ENCODE measurements around the gene CCDC86. TPM values are rescaled to one million over a fixed set of nuclear protein-coding genes. Genes with fewer than 3 reads are reported as not detected.

The CCDC86 gene
- total RNA-seq, 1 experiment from 2014 or later: 32.7 TPM

DNA sequence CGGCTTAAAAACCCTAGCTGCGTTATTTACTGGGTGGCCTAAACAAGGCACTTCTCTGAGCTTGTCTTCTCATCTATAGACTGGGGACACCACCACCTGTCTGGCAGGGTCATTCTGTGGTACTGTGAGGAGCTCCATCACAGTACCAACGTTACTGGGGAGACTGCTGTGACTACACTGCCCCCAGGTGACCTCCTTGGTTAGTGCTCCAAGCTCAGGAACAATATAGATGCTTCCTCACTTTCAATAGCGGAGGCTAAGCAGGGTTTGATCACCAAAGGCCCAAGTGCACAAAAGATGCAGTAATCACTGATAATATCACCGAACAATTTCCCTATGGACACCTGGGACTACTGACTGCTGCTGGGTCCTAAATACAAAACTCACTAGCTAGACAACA, 45.6 kb downstream of the CCDC86 start:
- DNase-seq (ENCODE audit: low read depth): peak; percentile 49

GRCh38 chr11:60889869-60890311, 48.0 kb downstream of the CCDC86 start:
- DNase-seq (ENCODE audit: low read depth): no peak

GRCh38 chr11:60890696-60891095, 48.8 kb downstream of the CCDC86 start:
- DNase-seq (ENCODE audit: low read depth): no peak

GRCh38 chr11:60891103-60891741, 49.3 kb downstream of the CCDC86 start:
- DNase-seq (ENCODE audit: low read depth): no peak

DNA sequence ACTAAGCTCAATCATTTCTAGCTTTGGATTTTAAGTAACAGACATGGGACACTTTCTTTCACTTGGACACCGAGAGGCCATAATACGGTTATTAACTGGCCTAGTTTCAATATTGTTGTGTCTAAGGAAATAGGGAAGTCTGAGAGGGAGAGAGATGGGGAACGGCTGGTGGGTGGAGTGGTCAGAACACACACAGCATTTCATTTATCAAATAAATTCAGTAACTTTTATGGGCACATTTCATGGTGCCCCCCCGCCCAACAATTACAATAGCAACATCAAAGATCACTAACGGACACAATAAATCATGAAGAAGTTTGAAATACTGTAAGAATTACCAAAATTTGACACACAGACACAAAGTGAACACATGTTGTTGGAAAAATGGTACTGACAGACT, 53.8 kb downstream of the CCDC86 start:
- no peak for DNase-seq (ENCODE audit: low read depth)

GRCh38 chr11:60897496-60897895, 55.6 kb downstream of the CCDC86 start:
- DNase-seq (ENCODE audit: low read depth): no peak

DNA sequence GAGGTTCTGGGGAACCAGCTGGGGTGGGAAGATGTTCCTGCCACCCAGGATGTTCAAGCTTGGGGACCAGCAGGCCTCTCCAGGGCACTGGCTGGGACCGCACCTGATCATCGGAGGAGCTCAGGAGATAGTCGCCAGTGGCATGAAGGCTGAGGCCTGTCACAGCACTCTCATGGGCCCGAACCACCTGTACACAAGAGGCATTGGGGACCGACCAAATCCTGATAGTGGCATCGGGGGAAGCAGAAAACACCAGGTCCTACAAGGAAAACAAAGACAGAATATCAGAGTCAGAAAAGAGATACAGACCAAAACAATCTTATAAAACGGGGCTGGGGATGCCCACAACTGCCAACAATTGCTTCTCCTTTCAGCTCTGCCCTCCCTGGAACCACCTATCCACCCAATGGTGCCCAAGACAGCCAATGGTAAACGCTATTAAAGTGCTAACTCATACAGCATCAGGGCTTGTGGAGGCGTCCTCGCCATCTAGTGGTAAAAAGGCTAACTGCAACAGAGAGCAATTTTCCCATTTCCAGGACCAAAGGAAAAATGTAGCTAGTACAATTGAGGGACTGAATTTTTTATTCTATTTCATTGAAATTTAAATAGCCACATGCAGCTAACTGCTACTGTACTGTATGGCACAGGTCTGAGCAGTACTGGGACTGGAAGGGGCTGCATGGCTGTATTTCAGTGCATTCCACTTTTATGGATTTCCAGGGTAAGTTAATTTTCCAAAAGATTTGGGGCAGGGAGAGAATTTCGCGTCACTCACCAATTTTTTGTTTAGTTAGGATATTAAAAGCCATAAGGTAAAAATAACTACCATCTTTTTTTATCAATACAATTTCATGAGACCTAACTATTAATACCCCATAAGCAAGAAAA, 57.4 kb downstream of the CCDC86 start:
- peak; percentile 77 for DNase-seq (ENCODE audit: low read depth)

DNA sequence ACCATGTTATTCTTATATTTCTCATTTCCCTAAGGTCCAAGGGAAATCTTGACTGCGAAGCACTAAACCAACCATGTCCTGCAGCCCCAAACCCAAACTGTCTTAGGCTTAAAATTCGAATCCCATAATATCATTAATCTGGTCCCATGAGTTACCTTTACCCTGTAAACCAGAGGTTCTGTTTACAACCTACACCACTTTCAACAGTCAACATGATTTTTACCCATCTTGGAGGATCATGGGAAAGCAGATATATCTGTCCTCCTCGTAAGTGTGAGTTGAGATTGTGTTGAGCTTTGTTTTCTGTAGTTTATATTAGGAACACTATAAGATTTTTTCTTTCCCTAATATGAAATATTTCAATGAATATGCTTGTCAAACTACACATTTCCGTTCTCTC, 58.1 kb downstream of the CCDC86 start:
- DNase-seq (ENCODE audit: low read depth): no peak

Other genes starting within 250 kb of the CCDC86 start
- not detected in 2 replicates for gene MS4A8, start 142.5 kb upstream of the CCDC86 start, total RNA-seq (2014; rRNA removed; shearing (Covaris generic))
- gene MS4A18, start 117.4 kb upstream of the CCDC86 start, total RNA-seq (2014; rRNA removed; shearing (Covaris generic)): not detected in 2 replicates
- not detected in 2 replicates for gene MS4A15, start 85.2 kb upstream of the CCDC86 start, total RNA-seq (2014; rRNA removed; shearing (Covaris generic))
- gene MS4A10, start 56.8 kb upstream of the CCDC86 start, total RNA-seq (2014; rRNA removed; shearing (Covaris generic)): not detected in 2 replicates
- 0.07 TPM in 1 of 2 replicates, not detected in the other for gene PTGDR2, start 13.8 kb downstream of the CCDC86 start, total RNA-seq (2014; rRNA removed; shearing (Covaris generic))
- gene ZP1, start 25.4 kb downstream of the CCDC86 start, total RNA-seq (2014; rRNA removed; shearing (Covaris generic)): 1.7 and 1.9 TPM in 2 replicates
- 212 and 250 TPM in 2 replicates for gene PRPF19, start 64.5 kb downstream of the CCDC86 start, total RNA-seq (2014; rRNA removed; shearing (Covaris generic))
- 88.3 and 146 TPM in 2 replicates for gene TMEM109, start 72.0 kb downstream of the CCDC86 start, total RNA-seq (2014; rRNA removed; shearing (Covaris generic))
- 63.3 and 69.4 TPM in 2 replicates for gene TMEM132A, start 82.3 kb downstream of the CCDC86 start, total RNA-seq (2014; rRNA removed; shearing (Covaris generic))
- 0.10 and 0.32 TPM in 2 replicates for gene SLC15A3, start 110.1 kb downstream of the CCDC86 start, total RNA-seq (2014; rRNA removed; shearing (Covaris generic))
- gene CD6, start 129.6 kb downstream of the CCDC86 start, total RNA-seq (2014; rRNA removed; shearing (Covaris generic)): not detected in 2 replicates